SJCRH30 (cell line): ENCODE results near the gene IL13. TPM values are rescaled to one million over a fixed set of nuclear protein-coding genes. Genes with fewer than 3 reads are reported as not detected.

Source experiments
- DNase-seq, 2 experiments: peaks; one replicate each; pipeline ENCODE4 v3.0.0-alpha.2; 2015 to 2020
- H3K27ac ChIP-seq: fragments of 250-450 bp; sonication (Bioruptor Pico); 2 replicates; pipeline ENCODE4 v1.5.1; 2020; ENCODE audit warnings: mild to moderate bottlenecking, moderate library complexity
- H3K27me3 ChIP-seq: fragments of 250-450 bp; sonication (Bioruptor Pico); 2 replicates; pipeline ENCODE4 v1.5.1; 2020; ENCODE audit warnings: mild to moderate bottlenecking, moderate library complexity
- H3K36me3 ChIP-seq: fragments of 250-450 bp; sonication (Bioruptor Pico); 2 replicates; pipeline ENCODE4 v1.5.1; 2020; ENCODE audit warnings: mild to moderate bottlenecking, moderate library complexity
- H3K4me1 ChIP-seq: fragments of 250-450 bp; sonication (Bioruptor Pico); 2 replicates; pipeline ENCODE4 v1.5.1; 2020; ENCODE audit warnings: mild to moderate bottlenecking, moderate library complexity
- H3K4me3 ChIP-seq: fragments of 250-450 bp; sonication (Bioruptor Pico); 2 replicates; pipeline ENCODE4 v1.5.1; 2020; ENCODE audit warnings: mild to moderate bottlenecking, moderate library complexity
- H3K9me3 ChIP-seq: fragments of 250-450 bp; sonication (Bioruptor Pico); replicated peaks from 2 replicates; pipeline ENCODE4 v1.5.1; 2020; ENCODE audit warnings: mild to moderate bottlenecking, moderate library complexity
- total RNA-seq: library from RNA; depleted of rRNA; stranded (reverse); fragments of >200 nt; shearing (Covaris generic); gene quantifications from 2 replicates; pipeline ENCODE4 v1.2.3, GENCODE V29; 2014

The IL13 gene
- total RNA-seq, 1 experiment from 2014 or later = not detected

GRCh38 chr5:132673939-132674630 is 16.1 kb downstream of the IL13 start, which contains the start of gene IL4:
Gene IL4 (plus strand): TSS chr5:132673989. CDS start chr5:132674051, 62 bp downstream.
- DNase-seq = no peak
- H3K36me3 ChIP-seq = no peaks in the 10 kb centered on the region
- no peaks in the 10 kb centered on the region for H3K9me3 ChIP-seq
- no peak within 1 kb of the TSS for H3K4me3 ChIP-seq
- peaks cover 6% of the 10 kb centered on the region; the same call in 1 of the 2 replicates for H3K4me1 ChIP-seq
- no peaks in the 10 kb centered on the region for H3K27me3 ChIP-seq
- no peak within 1 kb of the TSS for H3K27ac ChIP-seq

DNA sequence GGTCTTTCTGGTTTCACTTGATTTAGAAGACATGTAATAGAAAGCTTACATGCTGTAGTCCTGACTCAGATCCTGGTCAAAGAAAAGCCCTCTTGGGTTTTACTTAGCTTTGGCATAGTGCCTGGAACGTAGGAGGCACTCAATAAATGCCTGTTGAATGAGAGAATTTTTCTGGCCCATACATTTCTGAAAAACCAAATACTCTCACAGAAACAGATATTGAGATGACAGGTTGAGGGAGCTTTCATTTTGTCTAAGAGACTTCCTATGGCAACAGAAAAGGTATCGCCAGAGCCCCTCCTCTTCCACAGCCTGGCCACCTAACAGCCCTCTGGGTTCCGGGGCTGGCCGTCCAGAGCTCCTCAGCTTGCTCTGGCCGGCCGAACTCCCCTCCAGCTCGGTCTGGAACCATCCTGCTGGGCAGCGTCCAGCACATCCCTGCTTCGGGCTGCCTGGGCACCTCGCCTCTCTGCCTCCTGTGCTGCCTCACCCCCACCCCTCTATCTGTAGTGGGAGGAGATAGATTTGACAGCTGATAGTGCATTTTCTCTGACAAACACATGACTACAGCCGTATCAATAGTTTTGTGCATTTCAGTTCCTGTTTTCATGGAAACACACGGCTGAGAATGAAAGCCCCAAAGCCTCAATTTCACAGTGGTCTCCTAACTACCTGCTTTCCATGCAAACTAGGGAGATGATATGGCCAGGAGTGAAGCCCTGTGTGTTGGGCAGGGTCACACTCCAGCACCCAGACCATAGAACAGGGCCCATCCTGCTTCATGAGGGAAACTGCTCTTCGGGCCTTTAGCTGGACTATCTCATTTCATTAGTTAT is 16.9 kb downstream of the IL13 start:
- Histone ChIP-seq H3K4me1 (peaks cover 6% of the 10 kb centered on the region; the same call in 1 of the 2 replicates), H3K36me3 (no peaks in the 10 kb centered on the region), H3K27ac (no peak overlapping the region), H3K9me3 (no peaks in the 10 kb centered on the region), H3K4me3 (no peak overlapping the region), H3K27me3 (no peaks in the 10 kb centered on the region)
- no peak for DNase-seq

- no peak overlapping the region for H3K27ac ChIP-seq
- peaks cover 6% of the 10 kb centered on the region; the same call in 1 of the 2 replicates for H3K4me1 ChIP-seq
- no peak for DNase-seq
- H3K36me3 ChIP-seq = no peaks in the 10 kb centered on the region
- H3K9me3 ChIP-seq = no peaks in the 10 kb centered on the region
- no peak overlapping the region for H3K4me3 ChIP-seq
- H3K27me3 ChIP-seq = no peaks in the 10 kb centered on the region
Measured at GRCh38 chr5:132675936-132676689, 18.1 kb downstream of the IL13 start.

GRCh38 chr5:132677191-132677590 is 19.2 kb downstream of the IL13 start:
- Histone ChIP-seq H3K27ac (no peak overlapping the region), H3K27me3 (no peaks in the 10 kb centered on the region), H3K4me1 (peaks cover 6% of the 10 kb centered on the region; the same call in 1 of the 2 replicates), H3K9me3 (no peaks in the 10 kb centered on the region), H3K4me3 (no peak overlapping the region), H3K36me3 (no peaks in the 10 kb centered on the region)
- peak; percentile 57 to 63 for DNase-seq

- Histone ChIP-seq H3K9me3 (no peaks in the 10 kb centered on the region), H3K4me1 (peaks cover 6% of the 10 kb centered on the region; the same call in 1 of the 2 replicates), H3K4me3 (no peak overlapping the region), H3K27ac (no peak overlapping the region), H3K27me3 (no peaks in the 10 kb centered on the region), H3K36me3 (no peaks in the 10 kb centered on the region)
- DNase-seq = no peak
Measured at GRCh38 chr5:132677682-132678400, 19.9 kb downstream of the IL13 start.

DNA sequence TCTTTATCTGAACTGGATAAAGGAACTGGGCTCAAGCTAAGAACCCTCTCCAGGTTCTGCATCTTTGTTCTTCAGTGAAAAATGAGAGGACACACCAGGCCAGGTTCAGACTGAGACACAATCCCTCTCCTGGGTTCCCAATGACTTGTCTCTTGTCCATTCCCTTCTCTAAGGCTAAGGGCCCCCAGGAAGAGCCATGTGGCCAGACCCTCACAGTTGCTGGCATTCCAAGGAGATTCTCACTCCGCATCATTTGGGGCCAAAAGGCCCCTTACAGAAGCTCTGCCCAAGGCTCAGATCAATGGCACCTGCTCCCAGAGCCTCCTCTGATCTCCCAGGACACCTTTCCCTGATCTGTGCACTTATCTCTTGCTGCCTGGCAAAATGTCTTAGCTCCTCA is 20.8 kb downstream of the IL13 start:
- no peaks in the 10 kb centered on the region for H3K36me3 ChIP-seq
- no peaks in the 10 kb centered on the region for H3K27me3 ChIP-seq
- no peaks in the 10 kb centered on the region for H3K9me3 ChIP-seq
- no peak for DNase-seq
- no peak overlapping the region for H3K4me3 ChIP-seq
- H3K27ac ChIP-seq = no peak overlapping the region
- peaks cover 6% of the 10 kb centered on the region; the same call in 1 of the 2 replicates for H3K4me1 ChIP-seq

GRCh38 chr5:132679166-132679565 is 21.2 kb downstream of the IL13 start:
- peaks cover 6% of the 10 kb centered on the region; the same call in 1 of the 2 replicates for H3K4me1 ChIP-seq
- no peaks in the 10 kb centered on the region for H3K9me3 ChIP-seq
- H3K27ac ChIP-seq = no peak overlapping the region
- H3K27me3 ChIP-seq = no peaks in the 10 kb centered on the region
- H3K4me3 ChIP-seq = no peak overlapping the region
- DNase-seq = no peak
- no peaks in the 10 kb centered on the region for H3K36me3 ChIP-seq

- no peak for DNase-seq
- H3K4me3 ChIP-seq = no peak overlapping the region
- no peaks in the 10 kb centered on the region for H3K36me3 ChIP-seq
- no peaks in the 10 kb centered on the region for H3K27me3 ChIP-seq
- H3K4me1 ChIP-seq = peaks cover 6% of the 10 kb centered on the region; the same call in 1 of the 2 replicates
- H3K27ac ChIP-seq = no peak overlapping the region
- H3K9me3 ChIP-seq = no peaks in the 10 kb centered on the region
Measured at GRCh38 chr5:132679717-132680380, 21.9 kb downstream of the IL13 start.

DNA sequence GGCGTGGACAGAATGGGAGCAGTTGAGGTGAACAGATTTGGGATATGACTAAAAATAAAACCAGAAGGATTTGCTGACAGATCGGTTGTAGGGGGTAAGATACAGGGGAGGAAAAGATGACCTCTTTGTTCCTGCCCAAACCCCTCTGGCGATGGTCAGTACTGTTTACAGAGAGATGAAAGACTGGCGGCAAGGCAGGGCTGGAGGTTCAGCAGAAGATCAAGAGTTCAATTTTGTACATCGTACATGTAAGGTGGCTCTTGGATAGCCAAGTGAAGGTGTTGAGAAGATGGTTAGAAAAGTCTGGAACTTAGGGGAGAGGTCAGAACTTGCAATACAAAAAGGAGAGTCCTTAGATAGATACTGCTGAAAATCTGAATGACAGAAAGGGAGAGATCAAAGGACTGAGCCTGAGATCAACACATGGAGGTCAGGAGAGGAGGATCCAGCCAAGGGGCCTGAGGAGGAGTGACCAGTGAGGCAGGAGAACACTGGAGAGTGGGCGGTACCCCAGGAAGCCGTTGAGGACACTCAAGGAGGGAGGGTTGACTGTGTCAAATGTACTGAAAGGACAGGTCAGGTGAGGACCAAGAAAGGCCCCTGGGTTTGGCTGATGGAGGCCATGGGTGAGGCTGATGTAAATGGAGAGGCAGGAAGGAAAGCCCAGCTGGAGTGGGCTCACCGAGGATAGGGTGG is 23.0 kb downstream of the IL13 start:
- DNase-seq = no peak
- H3K4me3 ChIP-seq = no peak overlapping the region
- no peak overlapping the region for H3K27ac ChIP-seq
- no peaks in the 10 kb centered on the region for H3K9me3 ChIP-seq
- peaks cover 6% of the 10 kb centered on the region; the same call in 1 of the 2 replicates for H3K4me1 ChIP-seq
- no peaks in the 10 kb centered on the region for H3K27me3 ChIP-seq
- no peaks in the 10 kb centered on the region for H3K36me3 ChIP-seq

- H3K27me3 ChIP-seq = no peaks in the 10 kb centered on the region
- no peak for DNase-seq
- H3K9me3 ChIP-seq = no peaks in the 10 kb centered on the region
- peaks cover 6% of the 10 kb centered on the region; the same call in 1 of the 2 replicates for H3K4me1 ChIP-seq
- no peak overlapping the region for H3K27ac ChIP-seq
- no peaks in the 10 kb centered on the region for H3K36me3 ChIP-seq
- H3K4me3 ChIP-seq = no peak overlapping the region
Measured at GRCh38 chr5:132681476-132681831, 23.5 kb downstream of the IL13 start.

- peaks cover 4% of the 10 kb centered on the region; the same call in 1 of the 2 replicates for H3K4me1 ChIP-seq
- DNase-seq = no peak
- no peaks in the 10 kb centered on the region for H3K27me3 ChIP-seq
- no peaks in the 10 kb centered on the region for H3K36me3 ChIP-seq
- H3K4me3 ChIP-seq = no peak overlapping the region
- no peaks in the 10 kb centered on the region for H3K9me3 ChIP-seq
- no peak overlapping the region for H3K27ac ChIP-seq
Measured at GRCh38 chr5:132681983-132682382, 24.0 kb downstream of the IL13 start.

DNA sequence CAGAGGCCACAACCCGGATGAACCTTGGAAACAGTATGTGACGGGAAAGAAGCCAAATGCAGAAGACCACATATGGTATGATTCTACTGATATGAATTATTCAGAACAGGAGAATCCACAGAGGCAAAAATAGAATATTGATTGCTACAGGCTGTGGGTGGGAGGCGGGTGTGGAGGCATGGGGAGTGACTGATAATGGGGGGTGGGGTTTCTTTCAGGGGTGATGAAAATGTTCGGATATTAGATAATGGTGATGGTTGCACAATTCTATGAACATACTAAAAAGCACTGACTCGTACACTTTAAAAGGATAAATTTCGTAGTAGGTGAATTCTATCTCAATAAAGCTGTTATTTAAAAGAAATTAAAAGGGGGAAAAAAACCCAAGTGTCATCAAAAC is 26.5 kb downstream of the IL13 start:
- no peak for DNase-seq
- Histone ChIP-seq H3K27ac (no peak overlapping the region), H3K4me3 (no peak overlapping the region), H3K4me1 (no peaks in the 10 kb centered on the region), H3K36me3 (no peaks in the 10 kb centered on the region), H3K27me3 (no peaks in the 10 kb centered on the region), H3K9me3 (no peaks in the 10 kb centered on the region)

DNA sequence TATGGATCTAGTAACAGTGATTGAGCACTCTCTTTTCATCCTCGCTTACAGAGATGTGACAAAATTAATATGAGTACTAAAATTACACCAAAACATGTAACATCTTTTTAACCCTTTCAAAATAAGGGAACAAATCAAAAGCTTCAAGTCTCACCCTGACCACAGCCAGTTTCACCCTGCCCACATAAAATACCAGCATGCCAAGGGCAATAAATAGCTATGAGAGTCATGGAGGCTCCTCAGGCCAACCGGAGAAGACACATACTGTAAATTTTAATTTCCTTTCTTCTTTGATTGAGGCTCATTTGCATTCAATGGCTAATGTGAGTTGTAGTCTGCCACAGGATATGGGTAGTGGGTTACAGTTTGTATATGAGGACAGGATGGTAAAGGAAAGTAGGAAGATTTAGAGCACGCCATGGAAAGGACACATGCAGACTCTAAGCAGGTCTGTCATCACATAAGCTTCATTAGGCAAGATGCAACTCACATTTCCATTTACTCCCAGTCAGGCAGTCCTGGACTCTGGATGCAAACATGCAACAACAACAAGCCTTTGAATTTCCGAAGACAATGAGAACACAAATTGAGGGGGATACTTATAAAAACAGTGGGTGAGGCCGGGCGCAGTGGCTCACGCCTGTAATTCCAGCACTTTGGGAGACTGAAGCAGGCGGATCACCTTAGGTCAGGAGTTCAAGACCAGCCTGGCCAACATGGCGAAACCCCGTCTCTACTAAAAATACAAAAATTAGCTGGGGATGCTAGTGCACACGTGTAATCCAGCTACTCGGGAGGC is 27.1 kb downstream of the IL13 start:
- H3K9me3 ChIP-seq = no peaks in the 10 kb centered on the region
- DNase-seq = no peak
- no peak overlapping the region for H3K27ac ChIP-seq
- H3K4me1 ChIP-seq = no peaks in the 10 kb centered on the region
- no peaks in the 10 kb centered on the region for H3K27me3 ChIP-seq
- H3K36me3 ChIP-seq = no peaks in the 10 kb centered on the region
- no peak overlapping the region for H3K4me3 ChIP-seq
